ENCODE data around the gene EXOC2.
A peak's percentile ranks its signal among the peaks of the same experiment; 100 is the strongest.

The EXOC2 gene

GRCh38 chr6:692858-693722 lies at the start of gene EXOC2:
TSS of gene EXOC2 (minus strand) at chr6:693139. CDS start at chr6:637818, 55,321 bp downstream.
- DNase-seq: peak; percentile 78 to 83

GRCh38 chr6:741410-742339 lies 48.7 kb upstream of the EXOC2 start:
- no peak for DNase-seq

GRCh38 chr6:736657-737446 lies 43.9 kb upstream of the EXOC2 start:
- DNase-seq: no peak

- no peak for DNase-seq
Observed at GRCh38 chr6:733431-734219, 40.7 kb upstream of the EXOC2 start.

- DNase-seq: no peak
Observed at GRCh38 chr6:731924-732323, 39.0 kb upstream of the EXOC2 start.

GRCh38 chr6:729606-730320 lies 36.8 kb upstream of the EXOC2 start:
- no peak for DNase-seq

GRCh38 chr6:727856-728255 lies 34.9 kb upstream of the EXOC2 start:
- DNase-seq: no peak

GRCh38 chr6:723540-723939 lies 30.6 kb upstream of the EXOC2 start:
- DNase-seq: no peak

- no peak for DNase-seq
Observed at GRCh38 chr6:722608-723007, 29.7 kb upstream of the EXOC2 start.

GRCh38 chr6:722077-722524 lies 29.2 kb upstream of the EXOC2 start:
- peak; percentile 65 to 73 for DNase-seq

GRCh38 chr6:718345-718744 lies 25.4 kb upstream of the EXOC2 start:
- DNase-seq: no peak

- no peak for DNase-seq
Observed at GRCh38 chr6:717135-717534, 24.2 kb upstream of the EXOC2 start.

GRCh38 chr6:715709-716491 lies 23.0 kb upstream of the EXOC2 start:
- DNase-seq: no peak

GRCh38 chr6:714100-714499 lies 21.2 kb upstream of the EXOC2 start:
- no peak for DNase-seq

GRCh38 chr6:713351-713750 lies 20.4 kb upstream of the EXOC2 start:
- no peak for DNase-seq

GRCh38 chr6:712805-713204 lies 19.9 kb upstream of the EXOC2 start:
- no peak for DNase-seq

- no peak for DNase-seq
Observed at GRCh38 chr6:711925-712324, 19.0 kb upstream of the EXOC2 start.

- DNase-seq: peak; percentile 42 to 50
Observed at GRCh38 chr6:710601-711571, 17.9 kb upstream of the EXOC2 start.

- DNase-seq: no peak
Observed at GRCh38 chr6:709471-710056, 16.6 kb upstream of the EXOC2 start.
